HEK293 (cell line): ENCODE measurements around the gene ERCC5.

Source experiments
- CTCF ChIA-PET: fragments of 350-600 bp; formaldehyde crosslinking; extraction: SDS; loops from one replicate; lab custom pipeline; 2021; ENCODE audit warnings: antibody characterized with exemption; lab: Yijun Ruan, JAX
- POLR2A ChIA-PET: fragments of 300-600 bp; formaldehyde crosslinking; extraction: SDS; loops from one replicate; lab custom pipeline; 2020; ENCODE audit warnings: antibody characterized with exemption, inconsistent platforms; lab: Yijun Ruan, JAX
- H3K27ac ChIP-seq: fragments of 200-500 bp; sonication (Bioruptor generic); 2 replicates; pipeline ENCODE4 v1.5.1; 2014; ENCODE audit warnings: low read depth, low read length, control low read depth, inconsistent platforms; ENCODE audit errors: extremely low read depth
- H3K36me3 ChIP-seq, 2 experiments: fragments of 200-500 bp in 1 of 2; sonication (Bioruptor generic) in 1 of 2; 1 replicate in 1 of 2; 2 replicates in 1 of 2; pipeline ENCODE4 v1.5.1; 2014 to 2017; ENCODE audit warnings: inconsistent platforms in 2 of 2, low read length in 2 of 2; ENCODE audit not compliant: control insufficient read depth in 2 of 2, insufficient read depth in 1 of 2
- H3K4me1 ChIP-seq: fragments of 200-500 bp; sonication (Bioruptor generic); 2 replicates; pipeline ENCODE4 v1.5.1; 2014; ENCODE audit warnings: mild to moderate bottlenecking, low read length, inconsistent platforms; ENCODE audit not compliant: control insufficient read depth, insufficient read depth
- H3K4me3 ChIP-seq: 2 replicates; pipeline ENCODE4 v1.5.1; 2011; ENCODE audit warnings: low read depth, mild to moderate bottlenecking, control low read depth, low read length, moderate library complexity
- H3K9me3 ChIP-seq: fragments of 200-500 bp; sonication (Bioruptor generic); 2 replicates; pipeline ENCODE4 v1.5.1; 2014; ENCODE audit warnings: low read depth, low read length, inconsistent platforms; ENCODE audit not compliant: control insufficient read depth, insufficient read depth
- TCF7L2 ChIP-seq: IDR thresholded peaks from 2 replicates; pipeline ENCODE4 v1.6.1; 2011; ENCODE audit warnings: low read depth, mild to moderate bottlenecking, inconsistent platforms, low read length, moderate library complexity, borderline replicate concordance
- ZBTB17 ChIP-seq: fragments of 450-650 bp; formaldehyde crosslinking; IDR thresholded peaks from 2 replicates; pipeline ENCODE4 v1.5.1; 2016; ENCODE audit warnings: missing biosample characterization, missing genetic modification characterization
- ZFP37 ChIP-seq: fragments of 450-650 bp; formaldehyde crosslinking; IDR thresholded peaks from 2 replicates; pipeline ENCODE4 v1.5.1; 2016; ENCODE audit warnings: missing biosample characterization, missing genetic modification characterization
- ZNF184 ChIP-seq: fragments of 450-650 bp; IDR thresholded peaks from 2 replicates; pipeline ENCODE4 v1.5.1; 2018; ENCODE audit warnings: missing biosample characterization, mild to moderate bottlenecking, missing genetic modification characterization
- ZNF654 ChIP-seq: fragments of 450-650 bp; formaldehyde crosslinking; IDR thresholded peaks from 2 replicates; pipeline ENCODE4 v1.5.1; 2016; ENCODE audit warnings: low read depth, missing biosample characterization, missing genetic modification characterization
- ZSCAN16 ChIP-seq: fragments of 450-650 bp; formaldehyde crosslinking; IDR thresholded peaks from 2 replicates; pipeline ENCODE4 v1.5.1; 2016; ENCODE audit warnings: missing biosample characterization, missing genetic modification characterization
- TF ChIP-seq, protein P1 (sequence below): fragments of 450-650 bp; formaldehyde crosslinking; IDR thresholded peaks from 2 replicates; pipeline ENCODE4 v1.5.1; 2016; ENCODE audit warnings: missing biosample characterization, missing genetic modification characterization
- TF ChIP-seq, protein P2 (sequence below): fragments of 450-650 bp; formaldehyde crosslinking; conservative IDR thresholded peaks from 2 replicates; pipeline ENCODE4 v1.5.1; 2016; ENCODE audit warnings: low read depth, missing biosample characterization, missing genetic modification characterization

The ERCC5 gene

DNA sequence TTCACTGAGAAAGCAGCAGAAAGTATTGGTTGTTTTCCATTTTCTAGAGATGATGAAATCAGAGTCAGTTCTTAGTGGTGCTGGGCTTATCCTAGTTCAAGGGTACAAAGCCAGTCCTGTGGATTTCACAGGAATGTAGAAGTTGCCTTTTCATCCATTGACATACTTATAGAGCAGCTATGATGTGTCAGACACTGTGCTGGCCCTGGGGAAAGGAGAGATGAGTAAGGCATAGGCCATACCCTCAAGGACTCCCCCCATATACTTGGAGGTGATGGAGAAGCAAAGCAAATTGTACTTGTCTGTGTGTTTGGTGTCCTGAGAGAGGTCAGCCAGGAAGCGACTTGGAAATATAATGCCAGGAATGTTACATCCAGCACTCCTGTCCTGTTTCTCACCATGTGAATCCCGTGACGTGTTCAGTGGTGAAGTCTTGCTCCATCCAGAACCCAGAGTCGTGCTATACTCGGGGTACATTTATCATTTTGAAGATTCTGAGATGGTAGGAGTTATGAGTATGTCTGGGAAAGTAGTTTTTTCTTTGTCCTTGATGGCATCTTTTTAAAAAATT, 22.6 kb downstream of the ERCC5 start (continued):
- TF ChIP-seq, protein P1, sequence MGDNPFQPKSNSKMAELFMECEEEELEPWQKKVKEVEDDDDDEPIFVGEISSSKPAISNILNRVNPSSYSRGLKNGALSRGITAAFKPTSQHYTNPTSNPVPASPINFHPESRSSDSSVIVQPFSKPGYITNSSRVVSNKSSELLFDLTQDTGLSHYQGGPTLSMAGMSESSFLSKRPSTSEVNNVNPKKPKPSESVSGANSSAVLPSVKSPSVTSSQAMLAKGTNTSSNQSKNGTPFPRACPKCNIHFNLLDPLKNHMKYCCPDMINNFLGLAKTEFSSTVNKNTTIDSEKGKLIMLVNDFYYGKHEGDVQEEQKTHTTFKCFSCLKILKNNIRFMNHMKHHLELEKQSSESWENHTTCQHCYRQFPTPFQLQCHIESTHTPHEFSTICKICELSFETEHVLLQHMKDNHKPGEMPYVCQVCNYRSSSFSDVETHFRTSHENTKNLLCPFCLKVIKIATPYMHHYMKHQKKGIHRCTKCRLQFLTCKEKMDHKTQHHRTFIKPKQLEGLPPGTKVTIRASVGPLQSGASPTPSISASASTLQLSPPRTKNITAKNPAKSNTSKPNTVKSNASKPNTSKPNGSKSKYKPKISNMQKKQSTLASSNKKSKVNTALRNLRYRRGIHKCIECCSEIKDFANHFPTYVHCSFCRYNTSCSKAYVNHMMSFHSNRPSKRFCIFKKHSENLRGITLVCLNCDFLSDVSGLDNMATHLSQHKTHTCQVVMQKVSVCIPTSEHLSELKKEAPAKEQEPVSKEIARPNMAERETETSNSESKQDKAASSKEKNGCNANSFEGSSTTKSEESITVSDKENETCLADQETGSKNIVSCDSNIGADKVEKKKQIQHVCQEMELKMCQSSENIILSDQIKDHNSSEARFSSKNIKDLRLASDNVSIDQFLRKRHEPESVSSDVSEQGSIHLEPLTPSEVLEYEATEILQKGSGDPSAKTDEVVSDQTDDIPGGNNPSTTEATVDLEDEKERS (tag by site-specific recombination), result no peak

DNA sequence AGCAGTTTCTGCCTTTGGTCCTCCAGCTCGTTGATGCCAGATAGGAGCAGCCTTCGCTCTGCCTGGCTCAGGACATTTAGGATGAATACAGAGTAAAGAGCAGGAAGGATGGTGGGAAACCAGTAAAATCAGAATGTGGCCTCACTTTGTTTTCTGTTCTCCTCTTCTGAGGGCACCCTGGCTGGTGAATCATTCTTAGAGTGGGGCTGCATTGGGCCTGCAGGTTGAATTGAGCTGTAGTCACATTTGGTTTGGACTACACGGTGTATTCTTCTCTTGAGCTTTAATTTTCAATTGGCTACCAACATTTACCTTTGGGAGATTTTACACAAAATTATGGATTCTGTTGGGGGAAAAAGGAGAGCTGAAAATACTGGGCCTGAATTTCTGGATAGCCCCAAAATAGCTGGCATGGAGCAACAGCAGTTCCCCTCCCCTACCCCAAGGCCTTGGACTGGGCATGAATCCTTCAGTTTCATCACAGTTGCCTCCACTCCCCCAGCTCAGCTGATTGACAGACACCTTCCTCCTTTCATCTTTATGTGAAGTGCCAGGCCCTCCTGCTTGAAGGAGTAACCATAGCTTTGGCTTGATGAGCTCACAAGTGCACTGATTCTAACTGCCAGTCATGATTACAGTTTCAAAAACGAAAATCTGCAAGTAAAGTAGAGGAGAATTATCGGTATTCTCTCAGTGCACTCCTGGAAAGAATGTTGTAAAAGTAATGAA, 24.3 kb downstream of the ERCC5 start:
- ChIA-PET CTCF (interaction anchor here (0.5 to 1.9 kb wide), 22 partner anchors 9 to 1461 kb away, joined by 3 to 17 read pairs (median 4); no protein-coding TSS in a partner anchor), POLR2A (interaction anchor here (0.6 kb wide), 1 partner anchor 26 kb away, joined by 4 read pairs; no protein-coding TSS in a partner anchor)
- H3K36me3 ChIP-seq, result peaks cover 18 to 62% of the 10 kb centered on the region in 2 experiments
- no peaks in the 10 kb centered on the region for H3K9me3 ChIP-seq
- H3K27ac ChIP-seq, result no peak overlapping the region
- TF ChIP-seq ZBTB17 (tag by site-specific recombination) (peak; percentile 70), TCF7L2 (no peak)
- no peak overlapping the region for H3K4me3 ChIP-seq
- H3K4me1 ChIP-seq, result no peaks in the 10 kb centered on the region

DNA sequence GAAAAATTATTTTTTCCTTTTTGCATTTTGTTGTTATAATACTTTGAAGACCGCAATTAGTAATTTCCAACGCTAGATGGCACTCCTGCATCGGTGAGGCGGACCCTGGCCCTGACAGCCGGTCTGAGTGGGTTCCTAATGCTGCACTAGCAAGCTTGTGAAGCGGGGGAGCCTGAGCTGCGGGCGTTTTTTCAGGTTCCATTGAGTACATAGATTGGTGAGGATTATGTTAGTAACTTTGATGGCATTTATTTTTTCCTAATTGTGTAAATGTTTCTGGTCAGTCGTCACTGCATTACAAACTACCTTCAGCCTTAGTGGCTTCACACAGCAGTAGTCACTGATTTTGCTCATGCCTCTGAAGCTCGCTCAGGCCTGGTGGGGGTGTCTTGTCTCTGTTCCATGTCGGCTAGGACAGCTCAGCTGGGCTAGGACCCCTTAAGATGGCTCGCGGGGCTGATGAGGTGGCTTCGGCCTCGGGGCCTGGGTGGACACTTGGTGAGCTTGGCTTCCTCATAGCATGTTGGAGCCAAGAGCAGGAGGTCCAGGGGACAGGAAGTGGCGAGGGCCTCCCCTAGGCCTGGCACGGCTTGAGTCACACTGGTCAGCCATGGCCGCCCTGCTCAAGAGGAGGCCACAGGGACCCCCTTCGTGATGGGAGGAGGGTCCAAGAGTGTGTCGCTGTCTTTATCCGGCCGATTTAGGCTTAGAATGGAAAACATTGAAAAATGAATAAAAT, 25.0 kb downstream of the ERCC5 start:
- peaks cover 18 to 63% of the 10 kb centered on the region in 2 experiments for H3K36me3 ChIP-seq
- H3K4me1 ChIP-seq, result no peaks in the 10 kb centered on the region
- TF ChIP-seq ZNF184 (tag by site-specific recombination) (no peak), ZSCAN16 (tag by site-specific recombination) (no peak), ZNF654 (tag by site-specific recombination) (peak; percentile 72), ZFP37 (no peak)
- TF ChIP-seq, protein P2, sequence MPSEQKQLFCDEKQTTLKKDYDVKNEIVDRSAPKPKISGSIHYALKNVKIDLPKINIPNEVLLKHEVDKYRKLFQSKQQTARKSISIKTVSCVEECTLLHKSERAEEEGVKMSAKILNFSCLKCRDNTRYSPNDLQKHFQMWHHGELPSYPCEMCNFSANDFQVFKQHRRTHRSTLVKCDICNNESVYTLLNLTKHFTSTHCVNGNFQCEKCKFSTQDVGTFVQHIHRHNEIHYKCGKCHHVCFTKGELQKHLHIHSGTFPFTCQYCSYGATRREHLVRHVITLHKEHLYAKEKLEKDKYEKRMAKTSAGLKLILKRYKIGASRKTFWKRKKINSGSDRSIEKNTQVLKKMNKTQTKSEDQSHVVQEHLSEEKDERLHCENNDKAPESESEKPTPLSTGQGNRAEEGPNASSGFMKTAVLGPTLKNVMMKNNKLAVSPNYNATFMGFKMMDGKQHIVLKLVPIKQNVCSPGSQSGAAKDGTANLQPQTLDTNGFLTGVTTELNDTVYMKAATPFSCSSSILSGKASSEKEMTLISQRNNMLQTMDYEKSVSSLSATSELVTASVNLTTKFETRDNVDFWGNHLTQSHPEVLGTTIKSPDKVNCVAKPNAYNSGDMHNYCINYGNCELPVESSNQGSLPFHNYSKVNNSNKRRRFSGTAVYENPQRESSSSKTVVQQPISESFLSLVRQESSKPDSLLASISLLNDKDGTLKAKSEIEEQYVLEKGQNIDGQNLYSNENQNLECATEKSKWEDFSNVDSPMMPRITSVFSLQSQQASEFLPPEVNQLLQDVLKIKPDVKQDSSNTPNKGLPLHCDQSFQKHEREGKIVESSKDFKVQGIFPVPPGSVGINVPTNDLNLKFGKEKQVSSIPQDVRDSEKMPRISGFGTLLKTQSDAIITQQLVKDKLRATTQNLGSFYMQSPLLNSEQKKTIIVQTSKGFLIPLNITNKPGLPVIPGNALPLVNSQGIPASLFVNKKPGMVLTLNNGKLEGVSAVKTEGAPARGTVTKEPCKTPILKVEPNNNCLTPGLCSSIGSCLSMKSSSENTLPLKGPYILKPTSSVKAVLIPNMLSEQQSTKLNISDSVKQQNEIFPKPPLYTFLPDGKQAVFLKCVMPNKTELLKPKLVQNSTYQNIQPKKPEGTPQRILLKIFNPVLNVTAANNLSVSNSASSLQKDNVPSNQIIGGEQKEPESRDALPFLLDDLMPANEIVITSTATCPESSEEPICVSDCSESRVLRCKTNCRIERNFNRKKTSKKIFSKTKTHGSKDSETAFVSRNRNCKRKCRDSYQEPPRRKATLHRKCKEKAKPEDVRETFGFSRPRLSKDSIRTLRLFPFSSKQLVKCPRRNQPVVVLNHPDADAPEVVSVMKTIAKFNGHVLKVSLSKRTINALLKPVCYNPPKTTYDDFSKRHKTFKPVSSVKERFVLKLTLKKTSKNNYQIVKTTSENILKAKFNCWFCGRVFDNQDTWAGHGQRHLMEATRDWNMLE, result no peak
- no peaks in the 10 kb centered on the region for H3K9me3 ChIP-seq
- POLR2A ChIA-PET, result interaction anchor here (0.6 kb wide), 1 partner anchor 25 kb away, joined by 4 read pairs; no protein-coding TSS in a partner anchor
- CTCF ChIA-PET, result interaction anchor here (0.5 to 1.9 kb wide), 19 partner anchors 10 to 1462 kb away, joined by 3 to 17 read pairs (median 4); no protein-coding TSS in a partner anchor
- no peak overlapping the region for H3K27ac ChIP-seq
- H3K4me3 ChIP-seq, result no peak overlapping the region
